Esophagus squamous epithelium (tissue), 5 donors: Measurements from ENCODE around the gene PTGDS. TPM values are rescaled to one million over a fixed set of nuclear protein-coding genes. Genes with fewer than 3 reads are reported as not detected.

Source experiments
- DNase-seq: peaks from one replicate; lab custom pipeline; 2025; lab: John Stamatoyannopoulos, UW
- H3K27ac ChIP-seq, 4 donors: fragments of 200-600 bp; sonication (generic); one replicate each; pipeline ENCODE4 v1.5.1; 2016 to 2019; ENCODE audit warnings: mild to moderate bottlenecking in 1 of 4
- H3K27me3 ChIP-seq, 4 donors: fragments of 200-600 bp; sonication (generic); 1 replicate in 3 of 4; 2 replicates in 1 of 4; pipeline versions ENCODE4 v1.5.1 to v1.6.0; 2017 to 2021; ENCODE audit warnings: antibody characterized with exemption in 1 of 4
- H3K36me3 ChIP-seq, 3 donors: fragments of 200-600 bp; sonication (generic); one replicate each; pipeline ENCODE4 v1.5.1; 2016 to 2019
- H3K4me1 ChIP-seq, 3 donors: fragments of 200-600 bp; sonication (generic); one replicate each; pipeline ENCODE4 v1.5.1; 2017 to 2019
- H3K4me3 ChIP-seq, 4 donors: fragments of 200-600 bp; sonication (generic); 1 replicate in 3 of 4; 2 replicates in 1 of 4; pipeline ENCODE4 v1.5.1; 2016 to 2019; ENCODE audit warnings: mild to moderate bottlenecking in 2 of 4, moderate library complexity in 1 of 4
- H3K9me3 ChIP-seq, 3 donors: fragments of 200-600 bp; sonication (generic); one replicate each; pipeline ENCODE4 v1.5.1; 2016 to 2019
- POLR2A ChIP-seq, 4 donors: fragments of 450-650 bp; IDR thresholded peaks; one replicate each; pipeline ENCODE4 v1.6.1; 2017; ENCODE audit warnings: antibody characterized with exemption in 4 of 4, mild to moderate bottlenecking in 4 of 4, moderate library complexity in 3 of 4
- WGBS, 2 donors: methylation state at CpG; one replicate each; pipeline ENCODE4 v1.1.5; 2018; 5-methylcytosine and 5-hydroxymethylcytosine counted together
- intact Hi-C: fragments of 100-400 bp; cut with DNase I; formaldehyde crosslinking; loops from one replicate; pipeline ENCODE4 v1.15.0; 2022
- total RNA-seq, 4 donors: library from RNA; depleted of rRNA; stranded (reverse); fragments of >200 nt; gene quantifications; one replicate each; pipeline ENCODE4 v1.1.0, GENCODE V29; 2016
- TF ChIP-seq, protein P1 (sequence below), 6 experiments: fragments of 450-650 bp in 4 of 6; fragments of 200-600 bp in 2 of 6; sonication (generic) in 2 of 6; IDR thresholded peaks; one replicate each; pipeline ENCODE4 v1.5.1; 2016 to 2019; ENCODE audit warnings: antibody characterized with exemption in 6 of 6, mild to moderate bottlenecking in 4 of 6, moderate library complexity in 4 of 6
- donor health status: DM: yes; HTN: yes; CAD: no.

The PTGDS gene
- total RNA-seq, 4 donors from 2014 or later, result 1.7 to 208 (median 4.8) TPM

- H3K27me3 ChIP-seq, result peaks cover 0 to 24% (median 0%) of the 10 kb centered on the region in 4 donors
- H3K9me3 ChIP-seq, result no peaks in the 10 kb centered on the region
- no peak overlapping the region for H3K4me3 ChIP-seq
- 47% methylated on average over 3 of the region's 5 CpGs; no CpG with 5 or more reads in 1 of the 2 donors for WGBS, 2 donors
- no peak overlapping the region for H3K27ac ChIP-seq
- intact Hi-C loops, result no loop called here
- peaks cover 5 to 26% (median 8%) of the 10 kb centered on the region in 3 donors for H3K4me1 ChIP-seq
- no peaks in the 10 kb centered on the region for H3K36me3 ChIP-seq
- no peak for TF ChIP-seq POLR2A (IDR thresholded peaks at IDR 0.05)
- TF ChIP-seq, protein P1, sequence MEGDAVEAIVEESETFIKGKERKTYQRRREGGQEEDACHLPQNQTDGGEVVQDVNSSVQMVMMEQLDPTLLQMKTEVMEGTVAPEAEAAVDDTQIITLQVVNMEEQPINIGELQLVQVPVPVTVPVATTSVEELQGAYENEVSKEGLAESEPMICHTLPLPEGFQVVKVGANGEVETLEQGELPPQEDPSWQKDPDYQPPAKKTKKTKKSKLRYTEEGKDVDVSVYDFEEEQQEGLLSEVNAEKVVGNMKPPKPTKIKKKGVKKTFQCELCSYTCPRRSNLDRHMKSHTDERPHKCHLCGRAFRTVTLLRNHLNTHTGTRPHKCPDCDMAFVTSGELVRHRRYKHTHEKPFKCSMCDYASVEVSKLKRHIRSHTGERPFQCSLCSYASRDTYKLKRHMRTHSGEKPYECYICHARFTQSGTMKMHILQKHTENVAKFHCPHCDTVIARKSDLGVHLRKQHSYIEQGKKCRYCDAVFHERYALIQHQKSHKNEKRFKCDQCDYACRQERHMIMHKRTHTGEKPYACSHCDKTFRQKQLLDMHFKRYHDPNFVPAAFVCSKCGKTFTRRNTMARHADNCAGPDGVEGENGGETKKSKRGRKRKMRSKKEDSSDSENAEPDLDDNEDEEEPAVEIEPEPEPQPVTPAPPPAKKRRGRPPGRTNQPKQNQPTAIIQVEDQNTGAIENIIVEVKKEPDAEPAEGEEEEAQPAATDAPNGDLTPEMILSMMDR (IDR thresholded peaks at IDR 0.05), result no peak
- no peak for DNase-seq
Measured at GRCh38 chr9:136969774-136970173, 7.5 kb upstream of the PTGDS start.

- 56% methylated on average over 3 of the region's 11 CpGs; no CpG with 5 or more reads in 1 of the 2 donors for WGBS, 2 donors
- Histone ChIP-seq H3K36me3 (no peaks in the 10 kb centered on the region), H3K4me3 (no peak overlapping the region), H3K9me3 (no peaks in the 10 kb centered on the region), H3K27me3 (peaks cover 0 to 24% (median 0%) of the 10 kb centered on the region in 4 donors), H3K4me1 (peaks cover 9 to 27% (median 13%) of the 10 kb centered on the region in 3 donors), H3K27ac (no peak overlapping the region)
- no peak for DNase-seq
- TF ChIP-seq, protein P1 (IDR thresholded peaks at IDR 0.05), result no peak
- intact Hi-C loops, result no loop called here
Measured at GRCh38 chr9:136970361-136970760, 6.9 kb upstream of the PTGDS start.

- peaks cover 0 to 24% (median 0%) of the 10 kb centered on the region in 4 donors for H3K27me3 ChIP-seq
- no peak overlapping the region for H3K27ac ChIP-seq
- TF ChIP-seq, protein P1 (IDR thresholded peaks at IDR 0.05), result no peak
- no peak for TF ChIP-seq POLR2A (IDR thresholded peaks at IDR 0.05)
- H3K9me3 ChIP-seq, result no peaks in the 10 kb centered on the region
- no peak overlapping the region for H3K4me3 ChIP-seq
- no peak for DNase-seq
- H3K4me1 ChIP-seq, result peaks cover 12 to 30% (median 13%) of the 10 kb centered on the region in 3 donors
- WGBS, 2 donors, result 63 to 73% methylated on average over 3 to 6 of the region's 14 CpGs
- no peaks in the 10 kb centered on the region for H3K36me3 ChIP-seq
- intact Hi-C loops, result no loop called here
Measured at GRCh38 chr9:136971746-136972145, 5.6 kb upstream of the PTGDS start.

- no peaks in the 10 kb centered on the region for H3K9me3 ChIP-seq
- H3K27me3 ChIP-seq, result peaks cover 0 to 24% (median 0%) of the 10 kb centered on the region in 4 donors
- no peak overlapping the region for H3K27ac ChIP-seq
- WGBS, 2 donors, result 10 to 60% methylated on average over 2 to 5 of the region's 11 CpGs
- peaks cover 13 to 36% (median 14%) of the 10 kb centered on the region in 3 donors for H3K4me1 ChIP-seq
- H3K36me3 ChIP-seq, result no peaks in the 10 kb centered on the region
- no peak for DNase-seq
- no peak overlapping the region for H3K4me3 ChIP-seq
- TF ChIP-seq POLR2A (IDR thresholded peaks at IDR 0.05), result no peak
- TF ChIP-seq, protein P1 (IDR thresholded peaks at IDR 0.05), result no peak
- intact Hi-C loops, result no loop called here
Measured at GRCh38 chr9:136972335-136972734, 5.0 kb upstream of the PTGDS start.

- intact Hi-C loops, result no loop called here
- no peak for TF ChIP-seq POLR2A (IDR thresholded peaks at IDR 0.05)
- TF ChIP-seq, protein P1 (IDR thresholded peaks at IDR 0.05), result no peak
- H3K27me3 ChIP-seq, result peaks cover 0 to 26% (median 0%) of the 10 kb centered on the region in 4 donors
- DNase-seq, result no peak
- H3K9me3 ChIP-seq, result no peaks in the 10 kb centered on the region
- peaks cover 13 to 40% (median 19%) of the 10 kb centered on the region in 3 donors for H3K4me1 ChIP-seq
- H3K27ac ChIP-seq, result no peak overlapping the region
- H3K4me3 ChIP-seq, result no peak overlapping the region
- H3K36me3 ChIP-seq, result no peaks in the 10 kb centered on the region
- 44% methylated on average over 5 of the region's 13 CpGs; no CpG with 5 or more reads in 1 of the 2 donors for WGBS, 2 donors
Measured at GRCh38 chr9:136972743-136973142, 4.6 kb upstream of the PTGDS start.
